GM19372 (cell line): ENCODE results near the gene RUNX2.

ENCODE experiments used
- ATAC-seq: cut with Tn5 transposase; IDR thresholded peaks from one replicate; pipeline ENCODE4 v1.9.1; 2021; ENCODE audit warnings: mild to moderate bottlenecking, low read depth, moderate library complexity; ENCODE audit not compliant: unreplicated experiment

Gene RUNX2

DNA sequence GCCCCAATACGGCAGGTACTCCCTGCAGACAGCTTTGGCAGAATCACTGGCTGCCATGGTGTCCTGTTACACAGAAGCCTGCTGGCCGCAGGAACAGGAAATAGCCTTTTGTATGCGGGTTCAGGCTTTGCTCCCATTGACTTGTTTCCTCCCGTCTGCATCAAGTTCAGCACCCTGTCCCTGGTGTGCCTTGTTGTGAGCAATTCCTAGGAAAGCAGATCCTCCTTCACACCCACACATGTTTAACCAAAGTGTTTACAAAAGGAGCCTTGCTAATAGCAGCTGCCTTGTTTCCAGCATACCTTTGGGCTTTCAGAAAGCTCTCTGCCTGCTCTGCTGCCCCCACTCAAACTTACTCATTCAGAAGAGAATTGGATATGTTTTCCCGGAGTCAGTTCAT is 176.8 kb downstream of the RUNX2 start:
- no peak for ATAC-seq

DNA sequence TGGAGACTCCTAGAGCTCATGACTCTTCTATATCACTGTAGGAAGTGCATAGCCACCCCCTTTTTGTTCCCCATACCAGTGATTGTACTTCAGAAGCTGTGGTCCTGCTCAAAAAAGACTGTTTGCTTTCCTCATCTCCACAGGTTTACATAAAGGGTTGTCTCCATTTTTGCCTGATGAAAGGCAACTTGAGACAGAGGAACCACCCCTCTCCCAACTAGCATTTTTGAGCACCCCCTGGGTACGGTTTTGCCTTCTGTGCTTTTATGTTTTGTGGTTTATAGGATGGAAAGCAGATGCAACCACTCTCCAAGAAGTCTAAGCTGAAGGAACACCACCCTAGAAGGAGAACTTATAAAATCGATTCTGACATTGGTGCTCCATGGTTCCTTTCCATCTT is 177.3 kb downstream of the RUNX2 start:
- no peak for ATAC-seq

DNA sequence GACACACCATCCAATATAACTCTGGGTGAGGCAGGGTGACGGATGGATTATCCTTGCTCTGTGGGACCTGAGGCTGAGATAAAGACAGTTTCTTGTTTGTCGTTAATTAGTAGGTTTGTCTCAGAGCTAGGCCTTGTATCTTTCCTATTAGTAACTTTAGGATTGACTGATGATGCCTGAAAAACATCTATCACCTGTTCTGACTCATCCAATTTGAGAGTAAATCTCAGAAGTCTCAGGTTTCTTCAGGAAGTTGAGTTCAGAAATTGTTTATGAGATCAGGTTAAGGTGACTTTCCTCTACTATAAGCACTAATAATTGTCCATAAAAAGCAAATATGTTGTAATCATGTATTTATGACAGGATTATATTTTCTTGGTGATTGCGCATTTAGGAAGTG is 179.1 kb downstream of the RUNX2 start:
- ATAC-seq: no peak

DNA sequence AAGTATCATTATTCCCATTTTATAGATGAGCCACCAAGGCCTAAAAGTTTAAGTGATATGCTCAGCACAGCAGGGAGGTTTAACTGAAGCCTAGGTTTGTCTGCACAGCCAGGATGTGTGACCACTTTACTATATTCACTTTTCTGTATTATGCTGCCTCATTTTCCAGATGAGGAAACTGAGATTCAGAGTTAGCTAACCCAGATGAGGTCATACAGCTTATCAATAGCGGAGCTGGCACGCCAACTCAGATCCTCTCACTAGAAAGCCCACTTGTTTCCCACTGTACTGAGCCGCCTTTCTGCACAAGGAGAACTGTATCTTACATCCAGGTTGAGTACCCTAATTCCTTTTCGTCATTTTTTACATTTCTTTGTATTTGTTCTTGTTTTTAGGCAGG is 181.3 kb downstream of the RUNX2 start:
- ATAC-seq: no peak

DNA sequence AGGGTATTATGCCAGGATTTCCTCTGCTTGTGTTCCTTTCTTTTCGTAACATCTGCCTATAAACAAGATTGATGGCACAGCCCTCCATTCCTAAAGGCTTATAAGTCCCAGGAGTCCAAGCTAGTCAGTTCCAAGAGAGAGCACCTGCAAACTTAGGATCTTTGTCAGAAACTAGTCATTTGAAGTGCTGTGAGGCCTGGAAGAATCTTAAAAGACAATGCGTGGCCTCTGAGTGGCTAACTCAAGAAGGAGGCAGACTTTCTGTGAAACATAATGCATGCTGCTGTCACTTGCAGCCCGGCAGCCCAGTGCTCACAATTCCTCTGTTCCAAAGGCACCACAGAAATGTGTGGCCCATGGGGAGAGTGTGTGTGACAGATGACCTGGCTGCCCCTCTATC is 184.6 kb downstream of the RUNX2 start:
- no peak for ATAC-seq

DNA sequence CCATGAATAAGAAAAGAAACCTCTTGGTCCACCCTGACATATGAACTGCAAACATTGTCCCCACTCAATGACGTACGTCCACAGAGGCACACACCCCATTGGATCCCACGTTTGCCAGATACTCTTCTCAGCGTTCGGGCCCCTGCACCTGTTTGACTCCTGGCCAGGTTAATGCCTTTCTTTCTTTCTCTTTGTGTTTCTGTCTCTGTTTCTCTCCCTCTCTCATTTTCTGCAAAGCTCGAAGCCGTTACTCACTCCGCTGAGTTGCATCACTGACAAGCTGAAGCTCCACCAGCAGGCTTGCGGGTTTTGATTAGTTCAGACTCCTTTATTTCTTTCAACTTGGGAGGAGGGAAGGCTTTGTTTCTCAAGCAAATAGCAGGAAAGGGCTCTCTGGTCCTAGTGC is 185.1 kb downstream of the RUNX2 start:
- no peak for ATAC-seq

DNA sequence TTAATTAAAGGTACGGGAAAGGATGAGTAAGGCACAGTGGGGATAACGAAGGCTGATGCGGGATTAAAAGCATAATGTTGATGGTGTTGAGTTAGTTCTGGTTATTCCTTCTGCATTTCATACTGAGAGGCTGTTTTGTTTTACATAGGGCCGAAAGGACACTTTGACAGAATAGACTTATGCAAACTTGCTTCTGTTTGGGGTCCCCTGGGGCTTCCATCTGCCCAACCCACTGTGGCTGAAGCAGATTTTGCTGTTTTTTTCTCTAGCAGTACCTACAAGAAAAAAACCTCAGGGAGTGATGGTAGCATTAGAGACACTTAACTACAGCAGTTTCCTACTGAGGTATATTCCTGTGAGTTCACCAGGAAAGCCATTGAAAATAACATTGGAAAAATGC is 185.7 kb downstream of the RUNX2 start:
- ATAC-seq: no peak

DNA sequence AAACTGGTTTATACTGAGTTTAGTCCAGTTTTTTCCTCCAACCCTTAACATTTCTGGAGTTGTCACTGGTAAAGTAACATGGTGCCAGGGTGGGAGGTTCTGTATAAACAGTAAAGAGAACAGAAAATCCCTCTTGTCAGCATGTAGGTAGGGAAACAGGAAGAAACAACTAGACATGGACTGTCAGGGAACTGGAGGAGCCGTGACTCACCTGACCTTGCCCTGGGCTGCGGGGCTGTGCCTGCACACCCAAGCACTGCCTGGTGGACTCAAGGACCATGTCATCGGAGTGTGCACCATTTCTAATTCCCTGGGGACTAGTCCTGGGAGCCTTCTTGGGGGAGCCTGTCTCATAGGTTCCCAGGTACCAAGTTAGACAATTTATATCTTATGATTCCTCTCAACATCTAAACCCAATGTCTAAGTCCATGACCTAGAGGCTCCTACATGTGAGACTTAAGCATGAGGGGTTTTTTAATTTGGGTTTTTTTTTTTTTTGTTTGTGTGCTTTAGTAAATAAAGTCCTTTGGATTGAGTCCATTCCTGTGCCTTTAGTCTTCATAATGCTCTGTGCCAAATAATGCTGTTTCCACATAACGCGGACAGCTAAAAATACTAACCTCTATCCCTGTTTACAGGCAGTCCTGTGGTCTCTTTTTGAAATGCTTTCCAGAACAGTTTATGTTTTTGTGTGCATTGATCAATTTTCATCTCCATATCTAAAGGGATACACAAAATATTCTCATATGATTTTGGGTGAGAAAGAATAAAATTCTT is 186.5 kb downstream of the RUNX2 start:
- no peak for ATAC-seq

DNA sequence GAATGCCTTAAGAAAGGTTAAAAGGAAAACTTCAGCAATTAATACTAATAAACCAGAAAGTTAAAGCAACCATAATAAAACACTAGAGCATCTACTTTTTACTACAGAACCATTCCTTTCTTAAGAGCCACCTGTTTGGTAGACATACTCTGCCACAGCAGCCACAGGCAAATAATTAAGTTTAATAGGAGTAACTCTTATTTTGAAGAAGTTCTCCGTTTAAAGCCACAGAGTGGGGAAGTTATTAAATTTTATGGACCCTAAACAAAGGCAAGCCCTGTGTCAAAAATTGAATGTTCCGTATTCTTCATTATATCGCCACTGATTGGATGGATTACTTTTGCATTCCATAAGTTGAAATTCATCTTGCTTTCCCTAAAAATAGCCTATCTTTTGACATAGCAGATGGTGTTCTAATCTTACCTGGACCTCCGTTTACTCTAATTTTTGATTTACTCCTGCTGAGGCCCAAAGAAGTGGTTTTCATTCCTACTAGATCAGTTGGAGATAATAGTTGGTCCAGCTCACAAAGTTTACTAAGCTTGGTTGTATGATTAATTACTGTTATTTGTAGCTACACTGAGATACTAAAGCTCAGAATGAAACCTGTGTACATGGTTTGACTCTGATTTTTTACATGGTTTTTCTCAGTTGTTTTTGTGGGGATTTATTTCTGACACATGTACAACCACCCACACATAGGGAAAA is 190.0 kb downstream of the RUNX2 start:
- no peak for ATAC-seq

DNA sequence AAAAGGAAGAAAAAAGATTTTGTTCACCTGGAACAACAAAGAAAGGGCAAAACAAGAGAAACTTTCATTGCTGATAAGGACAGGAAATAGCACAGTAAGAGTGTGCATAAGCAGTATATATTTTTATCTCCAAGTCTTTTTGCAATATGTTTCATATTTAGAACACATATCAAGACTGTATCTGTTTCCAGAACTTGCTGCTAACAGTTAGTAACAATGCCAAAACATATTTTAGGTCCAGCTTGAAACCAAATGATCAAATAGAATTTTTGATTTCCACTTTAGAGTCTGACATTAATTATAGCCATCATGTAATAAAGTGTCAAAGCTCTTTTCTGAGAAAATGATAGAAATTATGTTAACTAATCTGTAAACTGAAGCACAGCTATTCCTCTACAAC is 193.1 kb downstream of the RUNX2 start:
- no peak for ATAC-seq

DNA sequence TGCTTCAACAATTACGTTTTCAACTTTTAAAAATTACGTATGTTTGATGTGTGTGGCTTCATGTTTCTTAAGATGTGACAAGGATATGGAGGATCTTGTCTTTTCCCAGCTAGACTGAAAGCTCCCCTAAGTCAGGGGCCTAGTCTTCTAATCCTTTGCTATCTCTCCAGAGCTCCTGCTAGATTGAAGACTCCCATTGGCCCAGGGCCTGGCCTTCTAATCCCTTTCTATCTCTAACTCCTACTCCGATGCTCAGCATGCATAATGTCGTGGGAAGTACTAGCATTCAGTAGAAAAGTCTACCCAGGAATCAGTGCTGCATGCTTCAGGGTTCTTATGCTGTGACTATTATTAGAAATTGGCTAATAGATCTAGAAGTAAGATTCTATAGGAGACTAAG is 194.4 kb downstream of the RUNX2 start:
- no peak for ATAC-seq

DNA sequence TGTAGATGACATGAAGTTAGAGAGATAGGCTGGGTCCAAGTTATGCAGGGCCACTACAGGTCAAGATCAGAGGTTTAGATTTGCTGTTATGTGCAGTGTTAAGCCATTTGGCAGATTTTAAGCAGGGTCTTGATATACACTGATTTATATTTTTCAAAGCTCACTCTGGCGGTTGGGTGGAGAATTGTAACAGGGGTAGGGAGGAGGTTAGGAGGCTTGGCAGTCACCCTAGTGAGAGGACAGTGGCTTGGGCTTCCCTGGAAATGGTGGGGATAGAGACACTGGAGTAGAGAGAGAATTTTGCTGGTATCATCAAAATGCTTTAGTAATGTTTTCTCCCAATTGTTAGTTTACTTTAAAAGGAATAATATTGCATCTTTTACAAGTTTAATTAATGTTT is 199.1 kb downstream of the RUNX2 start:
- ATAC-seq: no peak

DNA sequence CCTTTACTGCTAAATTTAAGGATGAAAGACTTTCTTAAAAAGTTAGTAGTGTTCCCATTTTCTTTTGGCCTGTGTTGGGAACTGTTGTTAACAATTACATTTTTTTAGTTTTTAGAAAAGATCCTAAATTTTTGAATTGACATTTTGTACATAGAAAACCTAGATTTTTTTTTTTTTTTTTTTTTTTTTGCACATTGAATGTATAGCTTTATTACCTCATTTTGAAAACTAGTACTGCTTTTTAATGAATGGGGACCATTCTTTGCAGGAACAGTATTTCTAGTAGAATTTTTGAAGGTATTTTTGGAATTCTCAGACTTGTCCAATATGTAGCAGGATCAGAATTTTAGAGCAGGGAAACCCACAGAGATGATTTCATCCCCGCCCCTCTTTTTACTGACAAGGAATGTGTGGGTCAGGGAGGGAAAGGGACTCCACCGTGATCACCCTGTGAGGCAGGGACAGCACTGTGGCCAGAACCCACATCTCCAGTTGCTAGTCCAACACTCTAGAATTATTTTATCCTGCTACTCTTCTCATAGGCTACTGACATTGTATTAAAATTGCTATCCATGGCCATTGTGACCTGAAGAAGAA is 204.0 kb downstream of the RUNX2 start:
- no peak for ATAC-seq

DNA sequence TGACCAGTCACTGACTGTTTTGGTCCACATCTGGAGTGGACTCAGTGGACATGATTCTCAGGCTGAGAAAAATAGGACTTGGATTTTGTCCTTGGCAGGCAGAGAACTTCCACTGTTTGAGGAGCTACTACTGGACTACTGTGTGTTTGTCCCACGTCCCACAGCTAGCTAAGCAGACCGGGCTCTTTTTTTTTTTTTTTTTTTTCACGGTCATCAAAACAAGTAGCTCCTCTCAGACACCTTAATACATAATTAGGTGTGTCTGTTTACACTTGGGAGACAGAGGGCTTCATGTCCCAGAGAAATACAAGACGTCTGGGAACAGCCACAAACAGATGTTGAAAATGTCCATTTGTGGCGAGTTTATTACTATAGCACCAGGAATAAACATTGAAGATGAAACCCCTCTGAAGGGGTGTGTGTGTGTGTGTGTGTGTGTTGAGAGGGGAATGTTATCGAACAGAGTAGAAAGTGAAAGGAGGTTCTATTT is 204.6 kb downstream of the RUNX2 start:
- ATAC-seq: no peak

DNA sequence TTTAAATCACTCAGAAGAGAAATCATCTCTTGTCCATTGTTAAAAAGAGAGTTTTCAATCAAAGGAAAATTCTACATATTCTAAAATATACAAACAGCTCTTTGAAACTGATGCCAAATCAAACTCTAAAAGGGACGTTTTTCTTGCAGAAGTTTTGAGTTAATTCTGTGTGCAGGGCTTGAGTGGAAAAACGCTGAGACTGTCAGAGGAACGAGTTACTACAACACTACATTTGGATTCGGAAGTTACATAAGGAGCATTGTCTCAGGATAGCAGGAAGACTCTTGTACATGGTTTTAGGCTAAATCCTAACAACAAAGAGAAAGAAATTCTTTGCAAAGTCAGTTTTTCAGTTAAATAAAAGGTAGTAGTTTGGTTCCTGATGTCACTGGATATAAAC is 205.3 kb downstream of the RUNX2 start:
- no peak for ATAC-seq

DNA sequence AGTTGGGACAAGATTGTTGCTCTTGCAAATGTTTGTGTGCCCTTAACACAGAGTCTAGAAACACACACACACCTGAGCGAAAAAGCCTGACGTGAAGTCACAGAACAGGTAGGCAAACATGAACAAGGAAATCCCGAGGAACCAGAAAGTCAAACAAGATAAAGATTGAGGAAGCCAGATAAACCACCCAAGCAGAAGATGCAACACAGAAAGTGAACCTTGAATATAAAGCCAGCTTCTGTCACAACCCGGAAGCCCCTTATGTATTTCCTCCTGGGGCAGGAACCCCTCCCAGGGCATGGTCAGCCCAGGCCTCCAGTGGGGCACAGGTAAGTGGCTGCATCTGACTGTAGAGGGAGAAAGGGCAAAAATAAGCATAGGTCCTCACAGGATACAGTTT is 207.8 kb downstream of the RUNX2 start:
- ATAC-seq: no peak

DNA sequence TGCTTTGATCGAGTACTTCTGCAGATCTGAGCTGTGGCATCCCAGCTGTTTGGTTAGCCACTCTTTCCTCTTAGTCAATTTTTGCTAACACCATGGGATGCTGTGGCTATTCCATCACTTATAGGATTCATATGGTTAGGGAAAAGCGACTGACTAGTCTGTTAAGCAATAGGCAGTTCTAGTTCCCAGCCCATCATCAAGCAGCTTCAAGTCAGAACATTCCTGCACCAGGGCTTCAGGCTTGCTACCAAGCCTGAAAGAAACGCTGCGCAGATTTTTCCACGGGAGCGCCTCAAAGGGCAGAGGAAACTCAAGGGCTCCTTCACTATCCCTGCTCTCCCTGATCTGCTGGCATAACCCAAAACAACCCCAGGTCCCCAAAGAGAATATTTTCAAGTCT is 209.4 kb downstream of the RUNX2 start:
- no peak for ATAC-seq

DNA sequence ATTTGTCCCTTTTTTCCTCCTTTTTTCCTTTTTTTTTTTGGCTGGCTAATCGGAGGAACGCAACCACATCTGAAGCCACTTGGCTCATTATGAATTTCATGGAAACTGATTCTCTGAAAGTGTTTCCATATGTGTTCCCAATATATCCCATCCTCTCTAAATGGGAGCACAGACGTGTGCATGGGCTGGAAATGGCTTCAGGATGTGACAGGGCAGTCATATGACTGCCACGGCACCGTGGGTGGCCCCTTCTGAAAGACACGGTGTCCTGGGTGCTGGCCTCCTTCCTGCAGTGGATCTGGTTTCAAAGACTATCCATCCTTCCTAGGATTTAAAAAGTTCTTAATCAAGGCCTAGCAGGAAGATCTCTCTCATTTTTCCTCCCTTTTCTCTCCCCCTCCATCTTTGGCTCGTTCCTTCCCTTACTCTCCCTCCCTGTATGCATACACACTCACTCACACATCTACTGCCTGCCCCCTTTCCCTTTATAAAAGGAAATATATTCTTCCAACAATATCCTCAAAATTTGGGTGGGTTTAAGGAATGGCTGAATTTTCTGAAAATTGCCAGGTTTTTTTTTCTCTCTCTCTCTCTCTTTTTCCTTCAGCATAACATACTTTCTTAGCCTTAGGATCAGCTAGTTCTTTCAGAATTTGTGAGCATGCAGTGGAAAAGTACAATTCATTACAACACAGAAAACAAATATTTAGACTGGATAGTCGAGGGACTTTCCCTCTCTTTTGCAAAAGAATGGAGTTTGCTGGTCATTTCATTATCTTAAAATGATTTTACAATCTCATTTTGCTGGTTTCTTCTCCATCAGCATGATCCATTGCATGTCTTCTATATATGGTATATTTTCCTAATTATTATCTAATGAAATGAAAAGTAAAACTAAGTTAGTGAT is 210.8 kb downstream of the RUNX2 start:
- no peak for ATAC-seq

DNA sequence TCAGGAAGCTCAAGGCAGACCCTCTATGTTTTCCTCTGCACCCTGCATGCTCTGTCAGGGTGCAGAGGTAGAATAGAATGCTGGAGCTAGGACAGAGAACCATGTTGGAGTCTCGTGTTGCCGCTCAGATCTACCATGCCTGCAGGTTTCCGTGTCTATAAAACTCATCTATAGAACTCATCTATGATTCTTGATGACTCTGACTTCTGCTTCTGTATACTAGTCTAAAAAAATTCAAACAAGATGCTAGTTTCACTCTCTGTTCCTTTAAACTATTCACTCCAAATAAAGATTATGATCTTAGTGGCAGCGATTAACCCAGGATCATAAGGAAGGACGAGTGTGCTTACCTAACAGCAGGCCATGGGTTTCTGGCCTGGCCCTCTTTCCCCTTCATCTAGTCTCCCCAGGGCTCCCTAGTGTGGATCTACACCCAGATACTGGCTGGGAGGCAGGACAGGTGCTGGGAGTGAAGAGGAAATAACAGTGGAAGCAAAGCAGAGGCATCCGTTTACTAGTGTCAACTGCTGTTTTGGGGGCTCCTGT is 212.3 kb downstream of the RUNX2 start:
- ATAC-seq: no peak

DNA sequence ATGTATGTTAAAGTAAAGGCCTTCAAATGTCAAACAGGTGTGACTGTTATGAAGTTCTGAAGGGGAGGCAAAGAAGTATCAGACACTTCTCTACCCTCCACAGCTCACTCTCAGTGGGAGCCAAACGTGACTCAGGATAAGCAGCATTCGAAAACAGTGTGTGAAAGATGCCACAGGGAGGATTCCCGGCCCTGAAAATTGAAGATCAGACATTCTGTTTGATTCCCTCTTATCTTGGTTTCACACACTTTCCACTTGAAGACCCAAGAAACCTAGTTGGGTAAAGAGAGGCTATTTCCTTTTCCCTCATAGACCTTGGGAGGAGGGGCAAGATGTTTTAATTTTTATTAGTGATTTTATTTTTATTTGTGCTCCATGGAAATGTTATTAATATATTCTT is 213.8 kb downstream of the RUNX2 start:
- no peak for ATAC-seq
